GM10847 (cell line): Measurements from ENCODE around the gene OPN5.

Source experiments
- POLR2A ChIP-seq: IDR thresholded peaks from 2 replicates; pipeline ENCODE4 v1.6.1; 2011; ENCODE audit not compliant: insufficient read length; ENCODE audit errors: extremely low read depth

The OPN5 gene

GRCh38 chr6:47773005-47773404, 8.8 kb upstream of the OPN5 start:
- no peak for TF ChIP-seq POLR2A

DNA sequence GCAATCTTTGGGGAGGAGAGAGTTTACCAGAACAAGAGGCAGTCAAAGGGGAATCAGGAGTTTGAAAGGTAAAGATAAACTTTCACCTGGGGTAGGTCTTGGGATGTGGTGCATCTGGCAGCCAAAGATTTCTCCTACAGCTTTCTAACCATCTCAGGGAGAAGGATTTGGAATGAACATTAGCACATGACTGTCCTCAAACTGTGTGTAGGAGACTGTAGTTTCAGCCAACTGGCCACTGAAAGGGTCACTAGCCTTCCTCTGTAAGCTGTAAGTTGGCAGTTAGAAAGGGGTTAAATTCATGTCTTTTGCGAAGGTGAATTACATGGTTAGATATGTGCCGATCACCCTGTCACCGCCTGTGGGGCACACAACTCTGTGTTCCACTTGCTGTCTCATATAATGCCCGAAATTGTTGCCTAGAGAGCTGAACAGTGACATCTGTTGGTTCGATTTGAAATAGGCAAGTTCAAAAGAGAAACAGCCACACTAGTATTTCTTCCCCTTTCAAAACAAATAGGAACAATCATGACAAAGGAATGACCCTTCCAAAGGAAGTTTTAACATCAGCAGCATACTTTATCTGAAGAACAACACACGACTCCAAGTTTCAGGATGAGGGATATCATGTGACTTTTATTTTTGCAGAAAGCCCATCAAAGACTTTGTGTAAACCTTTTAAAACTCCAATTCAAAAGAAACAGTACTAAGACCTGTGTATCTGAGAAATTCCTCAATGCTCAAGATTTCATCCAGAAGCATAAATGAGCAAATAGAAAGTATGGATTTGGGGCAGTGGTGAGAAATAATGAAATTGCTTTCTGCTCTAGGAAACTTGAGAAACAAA, 1.1 kb upstream of the OPN5 start:
- no peak for TF ChIP-seq POLR2A

- TF ChIP-seq POLR2A, result no peak
These were observed 3.4 kb downstream of the OPN5 start for GRCh38 chr6:47785182-47785581.

GRCh38 chr6:47787620-47788497, 6.0 kb downstream of the OPN5 start:
- TF ChIP-seq POLR2A, result no peak

- no peak for TF ChIP-seq POLR2A
These were observed 6.7 kb downstream of the OPN5 start for GRCh38 chr6:47788498-47788884.

DNA sequence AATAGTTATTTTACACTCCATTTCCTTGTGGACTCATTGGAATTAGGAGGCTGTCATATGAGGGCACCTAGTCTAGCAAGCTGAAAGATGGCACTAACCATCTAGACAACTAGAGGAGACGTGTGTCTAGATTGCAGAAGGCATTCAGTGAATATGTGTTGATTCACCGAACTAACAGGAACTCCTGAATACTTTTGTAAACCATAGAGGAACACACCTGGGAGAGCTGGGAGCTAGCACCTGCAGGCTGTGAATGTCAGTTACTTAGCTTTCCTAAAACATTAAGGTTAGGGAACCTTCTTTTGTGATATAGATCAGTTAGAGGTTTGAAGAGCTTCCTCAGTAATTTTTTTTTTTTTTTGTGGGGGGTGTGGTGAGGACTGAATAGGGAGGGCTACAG, 7.7 kb downstream of the OPN5 start:
- no peak for TF ChIP-seq POLR2A

- TF ChIP-seq POLR2A, result no peak
These were observed 10.4 kb downstream of the OPN5 start for GRCh38 chr6:47792216-47792733.

DNA sequence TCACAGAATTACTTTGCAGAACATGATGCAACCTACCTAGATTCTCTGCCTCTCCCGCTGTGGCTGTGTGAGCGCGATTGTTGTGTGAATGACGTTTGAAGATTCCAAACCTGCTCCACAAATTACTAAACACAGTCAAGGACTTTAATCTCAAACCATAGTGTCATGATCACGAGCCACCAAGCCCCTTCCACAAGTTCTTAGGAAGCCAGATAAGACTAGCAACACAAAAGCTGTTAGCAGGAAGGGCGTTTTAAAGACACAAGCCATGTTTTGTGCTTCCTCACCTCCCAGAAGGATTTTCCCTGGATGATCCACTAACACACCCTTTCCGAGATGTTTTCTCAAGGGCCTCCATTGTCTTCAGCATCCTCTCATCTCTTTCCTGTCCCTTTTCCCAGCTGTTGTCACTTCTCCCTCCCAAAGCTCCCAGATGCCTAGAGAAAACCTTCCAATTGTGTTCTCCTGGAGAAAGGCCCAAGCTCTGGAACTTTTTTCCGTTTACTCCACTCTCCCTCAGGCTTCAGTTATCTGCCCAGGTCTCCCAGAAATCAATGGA, 12.8 kb downstream of the OPN5 start:
- TF ChIP-seq POLR2A, result no peak

GRCh38 chr6:47801984-47802383, 20.2 kb downstream of the OPN5 start:
- TF ChIP-seq POLR2A, result no peak

DNA sequence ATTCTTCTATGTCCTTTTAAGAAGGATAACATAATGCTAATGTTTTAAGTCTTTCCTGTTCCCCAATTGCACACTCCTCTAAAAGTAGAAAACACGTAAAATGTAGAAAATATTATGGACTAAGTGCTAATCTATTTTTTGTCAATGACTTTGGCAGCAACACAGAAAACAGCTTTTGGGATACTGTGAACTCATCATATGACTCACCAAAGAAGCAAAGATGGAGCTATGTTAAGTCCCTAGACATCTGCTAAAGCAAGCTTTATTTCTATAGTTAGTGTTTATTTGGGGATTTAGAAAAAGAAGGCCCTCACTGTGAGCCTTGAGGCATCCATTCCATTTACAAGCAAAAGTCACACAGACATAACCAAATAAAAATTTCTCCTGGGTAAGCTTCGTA, 23.0 kb downstream of the OPN5 start:
- no peak for TF ChIP-seq POLR2A

- no peak for TF ChIP-seq POLR2A
These were observed 28.0 kb downstream of the OPN5 start for GRCh38 chr6:47809873-47810272.

- no peak for TF ChIP-seq POLR2A
These were observed 29.1 kb downstream of the OPN5 start for GRCh38 chr6:47810885-47811284.

DNA sequence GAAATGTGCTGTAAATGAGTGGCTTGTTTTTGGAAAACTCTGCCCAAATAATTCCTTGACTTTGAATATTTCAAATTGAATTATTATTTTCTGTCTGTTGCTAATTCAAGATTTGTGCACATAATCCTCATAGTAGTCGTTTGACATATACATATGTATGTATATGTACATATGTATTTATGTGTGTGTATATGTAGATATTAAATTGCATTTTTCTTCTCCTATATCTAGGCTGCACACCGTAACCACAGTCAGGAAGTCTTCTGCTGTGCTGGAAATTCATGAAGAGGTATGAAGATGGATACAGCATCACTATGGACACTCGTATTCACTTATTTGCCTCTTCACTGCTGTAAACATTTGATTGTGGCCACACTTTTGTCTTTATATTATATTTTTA, 29.6 kb downstream of the OPN5 start:
- no peak for TF ChIP-seq POLR2A

- TF ChIP-seq POLR2A, result no peak
These were observed 35.9 kb downstream of the OPN5 start for GRCh38 chr6:47817749-47818148.

DNA sequence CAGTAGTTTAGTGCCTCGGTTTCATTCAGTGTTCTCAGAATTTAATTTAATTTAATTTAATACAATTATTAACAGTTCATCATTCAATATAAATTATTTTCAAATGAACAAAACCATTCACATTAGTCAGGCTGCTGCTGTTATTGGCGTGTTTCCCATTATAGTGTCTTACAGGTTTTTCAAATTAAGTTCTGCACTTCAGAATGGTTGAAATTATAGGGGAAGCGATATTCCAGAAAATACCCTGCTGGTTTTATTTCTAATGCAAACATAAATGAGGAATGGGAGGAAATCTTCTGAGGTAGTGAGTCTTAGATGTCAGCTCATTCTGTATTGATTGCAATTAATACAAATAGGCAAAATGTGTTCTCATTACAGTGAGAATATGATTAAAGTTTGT, 37.6 kb downstream of the OPN5 start:
- TF ChIP-seq POLR2A, result no peak
